K562 (cell line): ENCODE measurements around the gene PPP1CB. TPM values are rescaled to one million over a fixed set of nuclear protein-coding genes. Genes with fewer than 3 reads are reported as not detected.
A peak's percentile ranks its signal among the peaks of the same experiment; 100 is the strongest.

Source experiments
- BRD9 ChIP-seq: fragments of 450-650 bp; IDR thresholded peaks from 2 replicates; pipeline ENCODE4 v1.6.1; 2018; ENCODE audit warnings: low read depth; ENCODE audit not compliant: partially characterized antibody
- CBX8 ChIP-seq: fragments of 200-600 bp; sonication (generic); IDR thresholded peaks from 2 replicates; pipeline ENCODE4 v1.6.1; 2012; ENCODE audit warnings: borderline replicate concordance, mixed run types, low read depth, mild to moderate bottlenecking, moderate library complexity, mixed read lengths, low read length, control low read depth, inconsistent platforms; ENCODE audit not compliant: poor library complexity, severe bottlenecking; ENCODE audit errors: extremely low read depth
- CEBPB ChIP-seq: fragments of 450-650 bp; IDR thresholded peaks from 2 replicates; pipeline ENCODE4 v1.6.1; 2016; ENCODE audit warnings: missing genetic modification characterization, missing compliant biosample characterization
- ETV1 ChIP-seq: fragments of 450-650 bp; conservative IDR thresholded peaks from 2 replicates; pipeline ENCODE4 v1.6.1; 2016; ENCODE audit warnings: missing genetic modification characterization, control low read depth, low read depth, missing compliant biosample characterization
- KLF13 ChIP-seq: fragments of 450-650 bp; IDR thresholded peaks from 2 replicates; pipeline ENCODE4 v1.6.1; 2016; ENCODE audit warnings: missing genetic modification characterization, low read depth, mild to moderate bottlenecking, missing compliant biosample characterization, moderate library complexity, borderline replicate concordance
- MEF2A ChIP-seq: IDR thresholded peaks from 2 replicates; pipeline ENCODE4 v1.6.1; 2011; ENCODE audit warnings: low read depth, mild to moderate bottlenecking, low read length, moderate library complexity; ENCODE audit not compliant: control insufficient read depth
- MEIS2 ChIP-seq: fragments of 450-650 bp; IDR thresholded peaks from 2 replicates; pipeline ENCODE4 v1.6.1; 2014; ENCODE audit warnings: mild to moderate bottlenecking; ENCODE audit not compliant: partially characterized antibody
- NBN ChIP-seq: fragments of 450-650 bp; IDR thresholded peaks from 2 replicates; pipeline ENCODE4 v1.6.1; 2016; ENCODE audit warnings: low read depth, mild to moderate bottlenecking
- SAFB ChIP-seq: fragments of 200-400 bp; formaldehyde crosslinking; IDR thresholded peaks from 2 replicates; pipeline ENCODE4 v1.6.1; 2017; ENCODE audit warnings: low read depth, low read length, borderline replicate concordance
- SNIP1 ChIP-seq: fragments of 450-650 bp; IDR thresholded peaks from 2 replicates; pipeline ENCODE4 v1.7.1; 2017; ENCODE audit warnings: low read depth, mild to moderate bottlenecking
- SP2 ChIP-seq: IDR thresholded peaks from 2 replicates; pipeline ENCODE4 v1.6.1; 2011; ENCODE audit warnings: mild to moderate bottlenecking, low read depth, low read length, moderate library complexity; ENCODE audit not compliant: poor library complexity, severe bottlenecking; ENCODE audit errors: extremely low read depth
- ZFX ChIP-seq: sonication (generic); formaldehyde crosslinking; IDR thresholded peaks from 2 replicates; pipeline ENCODE4 v1.8.0; 2022; ENCODE audit warnings: mild to moderate bottlenecking, missing genetic modification reagents, moderate library complexity
- ZNF347 ChIP-seq: fragments of 450-650 bp; formaldehyde crosslinking; IDR thresholded peaks from 2 replicates; pipeline ENCODE4 v1.4.0; 2020; ENCODE audit warnings: low read depth, mild to moderate bottlenecking, moderate library complexity
- polyA plus RNA-seq, 8 experiments: library from polyadenylated mRNA; depleted of rRNA in 4 of 8; stranded (reverse) in 5 of 8; unstranded in 3 of 8; fragments of >200 nt; fragmentation: Nextera tagmentation in 2 of 8; fragmentation: Illumina TruSeq in 1 of 8; extraction: Ambion mirVana in 2 of 8; extraction: Trizol in 1 of 8; gene quantifications; 2 replicates each; pipeline versions ENCODE4 v1.2.1 to v1.2.3, GENCODE V29; 2011 to 2014; ENCODE audit warnings: inconsistent platforms in 1 of 8, missing spikeins in 1 of 8
- total RNA-seq, 7 experiments: library from RNA; depleted of rRNA in 6 of 7; stranded (reverse); fragments of >200 nt in 6 of 7; fragmentation: Illumina TruSeq in 2 of 7; extraction: Trizol in 2 of 7; gene quantifications; 2 replicates each; pipeline versions ENCODE4 v1.2.1 to v1.2.3, GENCODE V29; 2011 to 2021; ENCODE audit warnings: low replicate concordance in 1 of 7
- TF ChIP-seq, protein P1 (sequence below): fragments of 250-450 bp; sonication (Bioruptor Pico); IDR thresholded peaks from 2 replicates; pipeline ENCODE4 v1.9.0; 2021; ENCODE audit warnings: mild to moderate bottlenecking, inconsistent platforms
- TF ChIP-seq, protein P2 (sequence below), 2 experiments: fragments of 250-450 bp in 1 of 2; fragments of 450-650 bp in 1 of 2; sonication (Bioruptor Pico) in 1 of 2; IDR thresholded peaks; 2 replicates each; pipeline versions ENCODE4 v1.6.1 to v1.8.0; 2016 to 2021; ENCODE audit warnings: mild to moderate bottlenecking in 2 of 2, moderate library complexity in 2 of 2, missing compliant biosample characterization in 1 of 2, missing genetic modification characterization in 1 of 2
- TF ChIP-seq, protein P3 (sequence below): fragments of 450-650 bp; formaldehyde crosslinking; IDR thresholded peaks from 2 replicates; pipeline ENCODE4 v1.4.0; 2022; ENCODE audit warnings: missing genetic modification characterization
- TF ChIP-seq, protein P4 (sequence below): fragments of 450-650 bp; IDR thresholded peaks from 2 replicates; pipeline ENCODE4 v1.6.1; 2014; ENCODE audit warnings: low read depth, mild to moderate bottlenecking, moderate library complexity, borderline replicate concordance
- TF ChIP-seq, protein P5 (sequence below): IDR thresholded peaks from 3 replicates; pipeline ENCODE4 v1.6.1; 2011; ENCODE audit warnings: borderline replicate concordance, mild to moderate bottlenecking; ENCODE audit not compliant: insufficient read length, insufficient read depth

PPP1CB gene
- total and polyA plus RNA-seq, 9 of the 15 experiments (the other 6 are each of a cell fraction or from before 2014, with no cell fraction given) = 25.6 to 118 (median 58.9) TPM

DNA sequence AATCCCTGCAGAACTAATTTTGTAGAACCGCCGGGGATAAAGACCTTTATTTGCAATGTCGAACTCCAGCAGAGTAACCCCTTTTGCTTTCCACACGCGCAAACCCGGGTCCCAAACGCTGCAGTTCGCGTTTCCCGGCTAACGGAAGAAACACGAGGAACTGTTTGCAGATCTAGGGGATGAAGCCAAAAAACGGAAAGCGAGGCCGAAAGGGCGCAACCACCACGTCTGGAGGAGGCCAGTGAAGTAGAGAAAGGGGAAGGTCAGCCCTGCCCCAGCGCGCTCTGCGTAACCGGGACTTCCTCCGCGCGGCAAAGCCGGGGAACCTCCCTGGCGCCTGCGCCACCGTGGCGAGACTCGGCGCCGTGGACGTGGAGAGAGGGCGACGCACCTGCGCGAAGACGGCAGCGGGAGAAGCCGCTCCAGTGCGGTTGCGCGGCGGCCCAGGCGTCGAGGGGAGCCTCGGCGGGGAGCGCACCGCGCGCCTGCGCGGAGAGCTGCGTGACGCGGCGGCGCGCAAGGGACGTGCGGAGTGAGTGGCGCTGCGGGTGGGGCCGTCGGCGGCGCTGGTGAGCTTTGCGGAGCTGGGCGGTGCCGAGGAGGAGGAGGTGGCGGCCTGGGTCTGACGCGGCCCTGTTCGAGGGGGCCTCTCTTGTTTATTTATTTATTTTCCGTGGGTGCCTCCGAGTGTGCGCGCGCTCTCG lies at the start of gene PPP1CB (continued):
- TF ChIP-seq, protein P1, sequence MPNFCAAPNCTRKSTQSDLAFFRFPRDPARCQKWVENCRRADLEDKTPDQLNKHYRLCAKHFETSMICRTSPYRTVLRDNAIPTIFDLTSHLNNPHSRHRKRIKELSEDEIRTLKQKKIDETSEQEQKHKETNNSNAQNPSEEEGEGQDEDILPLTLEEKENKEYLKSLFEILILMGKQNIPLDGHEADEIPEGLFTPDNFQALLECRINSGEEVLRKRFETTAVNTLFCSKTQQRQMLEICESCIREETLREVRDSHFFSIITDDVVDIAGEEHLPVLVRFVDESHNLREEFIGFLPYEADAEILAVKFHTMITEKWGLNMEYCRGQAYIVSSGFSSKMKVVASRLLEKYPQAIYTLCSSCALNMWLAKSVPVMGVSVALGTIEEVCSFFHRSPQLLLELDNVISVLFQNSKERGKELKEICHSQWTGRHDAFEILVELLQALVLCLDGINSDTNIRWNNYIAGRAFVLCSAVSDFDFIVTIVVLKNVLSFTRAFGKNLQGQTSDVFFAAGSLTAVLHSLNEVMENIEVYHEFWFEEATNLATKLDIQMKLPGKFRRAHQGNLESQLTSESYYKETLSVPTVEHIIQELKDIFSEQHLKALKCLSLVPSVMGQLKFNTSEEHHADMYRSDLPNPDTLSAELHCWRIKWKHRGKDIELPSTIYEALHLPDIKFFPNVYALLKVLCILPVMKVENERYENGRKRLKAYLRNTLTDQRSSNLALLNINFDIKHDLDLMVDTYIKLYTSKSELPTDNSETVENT (CRISPR knock-in tag) = peak; percentile 80
- TF ChIP-seq KLF13 = no peak
- TF ChIP-seq SP2 = no peak
- TF ChIP-seq, protein P2, sequence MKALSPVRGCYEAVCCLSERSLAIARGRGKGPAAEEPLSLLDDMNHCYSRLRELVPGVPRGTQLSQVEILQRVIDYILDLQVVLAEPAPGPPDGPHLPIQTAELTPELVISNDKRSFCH (CRISPR knock-in tag; IDR thresholded peaks at IDR 0.05) = no peak
- TF ChIP-seq, protein P2 (tag; IDR thresholded peaks at IDR 0.05) = peak; percentile 50
- TF ChIP-seq ETV1 (tag) = peak; percentile 46; the same call in 1 of the 2 replicates
- TF ChIP-seq BRD9 = peak; percentile 29
- TF ChIP-seq CBX8 = no peak
- TF ChIP-seq MEIS2 = peak; percentile 98
- TF ChIP-seq, protein P3, sequence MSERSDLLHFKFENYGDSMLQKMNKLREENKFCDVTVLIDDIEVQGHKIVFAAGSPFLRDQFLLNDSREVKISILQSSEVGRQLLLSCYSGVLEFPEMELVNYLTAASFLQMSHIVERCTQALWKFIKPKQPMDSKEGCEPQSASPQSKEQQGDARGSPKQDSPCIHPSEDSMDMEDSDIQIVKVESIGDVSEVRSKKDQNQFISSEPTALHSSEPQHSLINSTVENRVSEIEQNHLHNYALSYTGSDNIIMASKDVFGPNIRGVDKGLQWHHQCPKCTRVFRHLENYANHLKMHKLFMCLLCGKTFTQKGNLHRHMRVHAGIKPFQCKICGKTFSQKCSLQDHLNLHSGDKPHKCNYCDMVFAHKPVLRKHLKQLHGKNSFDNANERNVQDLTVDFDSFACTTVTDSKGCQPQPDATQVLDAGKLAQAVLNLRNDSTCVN = no peak
- TF ChIP-seq, protein P4, sequence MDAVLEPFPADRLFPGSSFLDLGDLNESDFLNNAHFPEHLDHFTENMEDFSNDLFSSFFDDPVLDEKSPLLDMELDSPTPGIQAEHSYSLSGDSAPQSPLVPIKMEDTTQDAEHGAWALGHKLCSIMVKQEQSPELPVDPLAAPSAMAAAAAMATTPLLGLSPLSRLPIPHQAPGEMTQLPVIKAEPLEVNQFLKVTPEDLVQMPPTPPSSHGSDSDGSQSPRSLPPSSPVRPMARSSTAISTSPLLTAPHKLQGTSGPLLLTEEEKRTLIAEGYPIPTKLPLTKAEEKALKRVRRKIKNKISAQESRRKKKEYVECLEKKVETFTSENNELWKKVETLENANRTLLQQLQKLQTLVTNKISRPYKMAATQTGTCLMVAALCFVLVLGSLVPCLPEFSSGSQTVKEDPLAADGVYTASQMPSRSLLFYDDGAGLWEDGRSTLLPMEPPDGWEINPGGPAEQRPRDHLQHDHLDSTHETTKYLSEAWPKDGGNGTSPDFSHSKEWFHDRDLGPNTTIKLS = peak; percentile 88
- TF ChIP-seq SAFB = peak; percentile 98
- TF ChIP-seq, protein P5, sequence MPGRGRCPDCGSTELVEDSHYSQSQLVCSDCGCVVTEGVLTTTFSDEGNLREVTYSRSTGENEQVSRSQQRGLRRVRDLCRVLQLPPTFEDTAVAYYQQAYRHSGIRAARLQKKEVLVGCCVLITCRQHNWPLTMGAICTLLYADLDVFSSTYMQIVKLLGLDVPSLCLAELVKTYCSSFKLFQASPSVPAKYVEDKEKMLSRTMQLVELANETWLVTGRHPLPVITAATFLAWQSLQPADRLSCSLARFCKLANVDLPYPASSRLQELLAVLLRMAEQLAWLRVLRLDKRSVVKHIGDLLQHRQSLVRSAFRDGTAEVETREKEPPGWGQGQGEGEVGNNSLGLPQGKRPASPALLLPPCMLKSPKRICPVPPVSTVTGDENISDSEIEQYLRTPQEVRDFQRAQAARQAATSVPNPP = no peak
- TF ChIP-seq MEF2A = no peak
- TF ChIP-seq SNIP1 = no peak
- TF ChIP-seq ZFX = peak; percentile 75
- TF ChIP-seq CEBPB (tag) = no peak
- TF ChIP-seq ZNF347 (CRISPR knock-in tag) = no peak
- peak; percentile 56; the same call in 1 of the 2 replicates for TF ChIP-seq NBN
